GM19023 (cell line): ENCODE data around the gene RFTN1.

Source experiments
- ATAC-seq: cut with Tn5 transposase; IDR thresholded peaks from one replicate; pipeline ENCODE4 v1.9.1; 2021; ENCODE audit warnings: mild to moderate bottlenecking, moderate library complexity; ENCODE audit not compliant: unreplicated experiment

The RFTN1 gene

DNA sequence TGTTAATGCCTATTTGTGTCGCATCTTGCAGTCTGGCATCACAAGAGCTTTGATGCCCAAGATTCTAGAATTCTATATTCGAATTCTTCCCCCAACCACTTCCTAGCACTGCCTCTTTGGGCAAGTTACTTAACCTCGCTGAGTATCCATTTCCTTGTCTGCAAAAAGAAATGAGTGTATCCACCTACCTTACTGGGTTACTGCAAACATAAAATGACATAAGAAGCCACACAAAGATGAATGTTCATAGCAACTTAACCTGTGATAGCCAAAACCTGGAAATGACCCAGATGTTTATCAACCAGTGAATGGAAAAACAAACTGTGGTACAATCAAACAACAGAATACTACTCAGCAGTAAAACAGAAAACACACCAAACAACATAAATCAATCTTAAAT is 24.9 kb downstream of the RFTN1 start:
- ATAC-seq, result no peak

- ATAC-seq, result no peak
Measured at GRCh38 chr3:16487511-16488175, 25.9 kb downstream of the RFTN1 start.

DNA sequence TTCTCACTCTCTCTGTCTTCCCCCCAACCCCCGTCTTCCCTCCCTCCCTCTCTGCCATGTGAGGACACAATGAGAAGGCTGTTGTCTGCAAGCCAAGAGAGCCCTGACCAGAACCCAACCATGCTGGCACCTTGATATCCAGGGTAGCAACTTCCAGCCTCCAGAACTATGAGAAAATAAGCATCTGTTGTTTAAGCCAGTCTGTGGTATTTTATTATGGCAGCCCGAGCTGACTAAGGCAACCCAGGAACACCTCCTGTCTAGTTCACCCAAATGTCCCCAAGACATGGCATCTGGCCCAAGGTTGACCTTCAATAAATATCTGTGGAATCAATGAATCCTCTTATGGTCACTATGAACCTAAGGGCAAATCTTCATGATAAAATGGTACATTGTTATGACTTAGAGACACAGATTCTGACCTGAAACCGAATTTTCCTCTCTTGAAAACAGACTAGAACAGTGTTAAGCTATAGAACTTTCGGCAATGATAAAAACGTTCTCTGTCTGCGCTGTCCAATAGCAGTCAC is 26.5 kb downstream of the RFTN1 start:
- no peak for ATAC-seq

- no peak for ATAC-seq
Measured at GRCh38 chr3:16486201-16486600, 27.3 kb downstream of the RFTN1 start.

DNA sequence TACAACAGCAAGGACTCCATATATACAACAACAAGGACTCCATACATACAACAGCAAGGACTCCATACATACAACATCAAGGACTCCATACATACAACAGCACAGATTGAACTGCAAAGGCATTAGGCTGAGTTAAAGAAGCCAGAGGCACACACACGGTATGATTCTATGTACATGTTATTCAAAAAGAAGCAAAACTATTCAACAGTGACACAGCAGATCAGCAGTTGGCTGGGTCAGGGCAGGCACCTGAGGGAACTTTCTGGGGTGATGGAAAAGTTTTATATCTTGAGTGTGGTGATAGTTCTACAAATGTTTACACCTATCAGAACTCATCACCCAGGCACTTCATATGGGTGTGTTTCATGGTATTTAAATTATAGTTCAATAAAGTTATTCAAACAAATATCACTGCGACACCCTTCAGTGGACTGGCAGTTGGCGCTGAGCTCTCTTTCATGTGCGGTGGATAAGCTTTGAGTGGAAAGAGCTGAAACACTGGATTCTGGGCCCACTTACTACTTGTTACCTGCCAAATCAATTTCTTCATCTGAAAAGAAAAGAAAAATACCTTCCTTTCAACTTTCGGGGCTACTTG is 28.0 kb downstream of the RFTN1 start:
- no peak for ATAC-seq

GRCh38 chr3:16484984-16485383 is 28.5 kb downstream of the RFTN1 start:
- no peak for ATAC-seq

- ATAC-seq, result no peak
Measured at GRCh38 chr3:16484216-16484615, 29.3 kb downstream of the RFTN1 start.

GRCh38 chr3:16482770-16483531 is 30.5 kb downstream of the RFTN1 start:
- peak; percentile 71 for ATAC-seq

- ATAC-seq, result peak; percentile 9
Measured at GRCh38 chr3:16482194-16482769, 31.2 kb downstream of the RFTN1 start.

- no peak for ATAC-seq
Measured at GRCh38 chr3:16481546-16481897, 32.0 kb downstream of the RFTN1 start.

GRCh38 chr3:16480861-16481545 is 32.5 kb downstream of the RFTN1 start:
- no peak for ATAC-seq

DNA sequence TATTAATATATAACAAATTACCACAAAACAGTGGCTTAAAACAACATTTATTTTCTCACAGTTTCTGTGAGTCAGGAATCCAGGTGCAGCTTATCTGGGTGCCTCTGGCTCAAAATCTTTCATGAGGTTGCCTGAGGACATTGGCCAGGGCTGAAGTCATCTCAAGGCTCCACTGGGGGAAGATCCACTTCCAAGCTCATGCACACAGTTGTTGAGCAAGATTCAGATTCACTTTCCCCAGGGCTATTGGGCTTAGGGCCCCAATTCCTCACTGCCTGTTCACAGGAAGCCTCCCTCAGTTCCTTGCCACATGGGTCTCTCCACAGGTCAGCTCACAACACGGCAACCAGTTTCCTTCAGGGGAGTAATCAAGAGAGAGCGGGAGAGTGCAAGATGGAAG is 35.0 kb downstream of the RFTN1 start:
- no peak for ATAC-seq

DNA sequence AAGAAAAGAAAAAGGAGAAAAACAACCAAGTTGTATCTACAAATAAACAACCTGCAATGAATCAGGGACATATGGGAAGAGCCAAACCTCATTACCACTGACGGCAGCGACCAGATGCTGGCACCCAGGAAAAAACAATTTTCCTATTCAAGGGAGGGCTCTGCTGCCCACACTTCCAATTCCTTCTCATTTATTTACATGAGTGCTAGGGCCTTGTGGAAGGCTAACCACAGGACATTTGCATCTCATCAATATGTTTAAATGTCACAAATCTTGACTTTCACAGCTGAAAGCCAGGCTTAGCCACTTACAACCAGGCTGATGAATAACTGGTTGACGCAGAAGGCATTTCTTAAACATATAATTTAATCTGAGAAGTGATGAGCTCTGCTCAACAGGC is 36.0 kb downstream of the RFTN1 start:
- no peak for ATAC-seq

GRCh38 chr3:16477056-16477455 is 36.4 kb downstream of the RFTN1 start:
- ATAC-seq, result no peak

DNA sequence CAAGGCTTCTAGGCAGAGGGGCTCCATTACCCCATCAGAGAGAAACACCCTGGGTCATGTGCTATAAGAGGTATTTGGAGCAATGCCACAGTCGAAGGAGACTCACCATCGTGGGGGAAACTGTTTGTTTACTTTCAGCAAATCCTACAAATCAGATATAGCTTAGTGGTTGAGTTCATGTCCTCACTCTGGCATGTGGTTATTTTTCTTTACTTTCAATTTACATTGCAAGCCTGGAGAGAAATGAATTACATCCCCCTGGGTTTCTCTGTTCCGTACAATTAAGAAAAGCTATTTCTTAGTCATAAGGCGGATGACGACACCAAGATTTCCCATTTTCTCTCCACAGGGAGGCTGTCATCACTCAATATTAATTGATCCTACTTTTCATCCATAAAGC is 36.9 kb downstream of the RFTN1 start:
- ATAC-seq, result no peak

- ATAC-seq, result no peak
Measured at GRCh38 chr3:16475766-16476165, 37.7 kb downstream of the RFTN1 start.

DNA sequence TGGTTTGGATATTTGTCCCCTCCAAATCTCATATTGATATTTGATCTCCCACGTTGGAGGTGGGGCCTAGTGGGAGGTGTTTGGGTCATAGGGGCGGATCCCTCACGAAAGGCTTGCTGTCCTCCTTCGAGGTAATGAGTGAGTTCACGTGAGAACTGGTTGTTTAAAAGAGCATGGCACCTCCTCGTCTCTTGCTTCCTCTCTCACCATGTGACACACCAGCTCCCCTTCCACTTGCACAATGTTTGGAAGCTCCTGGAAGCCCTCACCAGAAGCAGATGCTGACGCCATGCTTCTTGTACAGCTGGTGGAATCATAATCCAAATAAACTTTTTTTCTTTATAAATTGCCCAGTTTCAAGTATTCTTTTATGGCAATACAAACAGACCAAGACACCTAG is 38.6 kb downstream of the RFTN1 start:
- ATAC-seq, result no peak

DNA sequence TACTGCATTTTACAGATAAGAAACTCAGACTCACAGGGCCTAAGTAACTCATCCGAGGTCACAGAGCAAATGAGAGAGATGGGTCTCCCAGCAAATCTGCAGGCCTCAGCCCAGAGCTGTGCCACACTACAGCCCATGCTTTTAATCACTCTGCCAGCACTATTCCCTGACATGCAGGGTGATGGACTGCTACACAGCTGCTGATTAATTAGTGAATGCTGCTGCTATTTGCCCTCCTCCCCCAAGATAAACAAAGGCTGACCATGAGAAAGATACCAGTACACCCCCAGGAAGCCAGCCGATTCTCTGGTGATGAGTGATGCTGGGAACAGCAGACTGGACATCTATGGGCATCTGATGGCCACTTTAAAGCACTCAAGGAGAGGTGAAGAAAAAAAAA is 39.3 kb downstream of the RFTN1 start:
- no peak for ATAC-seq

GRCh38 chr3:16472593-16472992 is 40.9 kb downstream of the RFTN1 start:
- ATAC-seq, result no peak

DNA sequence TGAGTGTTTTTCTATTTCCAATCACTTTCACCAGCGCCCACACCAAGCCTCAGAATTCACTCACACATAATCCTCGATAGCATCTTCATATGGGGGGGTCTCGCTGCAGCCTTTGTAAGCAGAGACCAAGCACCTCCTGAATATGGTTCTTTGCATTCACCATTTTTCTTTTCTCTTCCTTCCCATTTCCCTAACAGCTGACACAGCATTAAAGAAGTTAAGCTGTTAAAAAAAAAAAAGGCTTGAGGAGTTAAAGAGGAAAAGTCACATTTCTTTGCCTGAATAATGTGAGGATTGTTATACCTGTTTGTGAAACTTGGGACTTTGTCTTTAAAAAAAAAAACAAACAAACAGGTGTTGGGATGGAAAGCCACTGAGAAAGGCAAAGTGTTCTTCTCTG is 41.6 kb downstream of the RFTN1 start:
- ATAC-seq, result no peak

- no peak for ATAC-seq
Measured at GRCh38 chr3:16470590-16470989, 42.9 kb downstream of the RFTN1 start.
